GM23338 (cell line): ENCODE measurements around the gene KRTAP2-2.
"Not testable (repeated sequence)": the region's sequence is repeated elsewhere in the genome, so short reads cannot be mapped to it uniquely, and the experiment has no call there.

ENCODE experiments used
- CREB1 ChIP-seq: fragments of 250-450 bp; sonication (Bioruptor Pico); IDR thresholded peaks from 2 replicates; pipeline ENCODE4 v1.5.0; 2020; ENCODE audit warnings: low read depth, mild to moderate bottlenecking, moderate library complexity
- EZH2 ChIP-seq: fragments of 200-600 bp; sonication (generic); IDR thresholded peaks from one replicate; pipeline ENCODE4 v1.8.0; 2017; ENCODE audit warnings: antibody characterized with exemption, mild to moderate bottlenecking, low read depth; ENCODE audit not compliant: unreplicated experiment
- EZH2phosphoT487 ChIP-seq: fragments of 200-600 bp; sonication (generic); IDR thresholded peaks from one replicate; pipeline ENCODE4 v1.8.1; 2018; ENCODE audit warnings: antibody characterized with exemption; ENCODE audit not compliant: unreplicated experiment
- JUNB ChIP-seq: IDR thresholded peaks from one replicate; pipeline ENCODE4 v1.6.1; 2016; ENCODE audit warnings: antibody characterized with exemption; ENCODE audit not compliant: unreplicated experiment
- NANOG ChIP-seq: IDR thresholded peaks from 2 replicates; pipeline ENCODE4 v1.6.1; 2016; ENCODE audit warnings: antibody characterized with exemption, borderline replicate concordance
- POLR2AphosphoS5 ChIP-seq: IDR thresholded peaks from 2 replicates; pipeline ENCODE4 v1.6.1; 2016; ENCODE audit warnings: antibody characterized with exemption, low read depth
- ZNF114 ChIP-seq: fragments of 250-450 bp; sonication (Bioruptor Pico); IDR thresholded peaks from 2 replicates; pipeline ENCODE4 v1.5.0; 2020; ENCODE audit warnings: mild to moderate bottlenecking, moderate library complexity
- TF ChIP-seq, protein P1 (sequence below): IDR thresholded peaks from 2 replicates; pipeline ENCODE4 v1.6.1; 2016; ENCODE audit warnings: antibody characterized with exemption
- TF ChIP-seq, protein P2 (sequence below), 2 experiments: fragments of 200-600 bp in 1 of 2; sonication (generic) in 1 of 2; conservative IDR thresholded peaks; 2 replicates each; pipeline versions ENCODE4 v1.5.1 to v1.6.1; 2016 to 2017; ENCODE audit warnings: antibody characterized with exemption in 2 of 2, low read depth in 2 of 2, mild to moderate bottlenecking in 2 of 2, moderate library complexity in 1 of 2
- TF ChIP-seq, protein P3 (sequence below): IDR thresholded peaks from one replicate; pipeline ENCODE4 v1.6.1; 2018; ENCODE audit warnings: antibody characterized with exemption; ENCODE audit not compliant: unreplicated experiment
- TF ChIP-seq, protein P4 (sequence below): fragments of 250-450 bp; sonication (Bioruptor Pico); IDR thresholded peaks from 2 replicates; pipeline ENCODE4 v1.5.0; 2020; ENCODE audit warnings: mild to moderate bottlenecking, moderate library complexity

DNA sequence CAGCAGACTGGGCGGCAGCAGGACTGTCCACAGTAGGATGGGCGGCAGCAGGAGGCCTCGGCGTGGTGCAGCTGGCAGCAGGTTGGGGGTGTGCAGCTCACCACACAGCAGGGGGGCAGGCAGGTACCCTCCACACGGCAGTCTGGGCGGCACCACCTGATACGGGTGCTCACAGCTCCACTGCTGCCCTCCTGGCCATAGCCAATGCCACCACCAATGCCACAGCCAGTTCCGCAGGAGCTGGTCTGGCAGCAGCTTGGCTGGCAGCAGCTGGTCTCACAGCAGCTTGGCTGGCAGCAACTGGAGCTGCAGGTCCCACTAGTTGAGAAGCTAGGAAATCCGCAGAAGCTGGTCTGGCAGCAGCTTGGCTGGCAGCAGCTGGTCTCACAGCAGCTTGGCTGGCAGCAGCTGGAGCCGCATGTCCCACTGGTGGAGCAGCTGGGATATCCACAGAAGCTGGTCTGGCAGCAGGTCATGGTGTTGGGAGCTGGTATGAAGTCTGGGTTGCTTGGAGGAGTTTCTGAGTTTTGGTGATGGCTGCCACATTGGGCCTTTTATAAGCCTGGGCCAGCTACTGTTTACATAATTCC is 20.6 kb downstream of the KRTAP2-2 start, which contains the start of gene KRTAP1-3:
- not testable (repeated sequence) for TF ChIP-seq CREB1; EZH2; EZH2phosphoT487; POLR2AphosphoS5; JUNB; ZNF114 (CRISPR knock-in tag); NANOG
- TF ChIP-seq, protein P1, sequence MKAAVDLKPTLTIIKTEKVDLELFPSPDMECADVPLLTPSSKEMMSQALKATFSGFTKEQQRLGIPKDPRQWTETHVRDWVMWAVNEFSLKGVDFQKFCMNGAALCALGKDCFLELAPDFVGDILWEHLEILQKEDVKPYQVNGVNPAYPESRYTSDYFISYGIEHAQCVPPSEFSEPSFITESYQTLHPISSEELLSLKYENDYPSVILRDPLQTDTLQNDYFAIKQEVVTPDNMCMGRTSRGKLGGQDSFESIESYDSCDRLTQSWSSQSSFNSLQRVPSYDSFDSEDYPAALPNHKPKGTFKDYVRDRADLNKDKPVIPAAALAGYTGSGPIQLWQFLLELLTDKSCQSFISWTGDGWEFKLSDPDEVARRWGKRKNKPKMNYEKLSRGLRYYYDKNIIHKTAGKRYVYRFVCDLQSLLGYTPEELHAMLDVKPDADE = not testable (repeated sequence)
- TF ChIP-seq, protein P2, sequence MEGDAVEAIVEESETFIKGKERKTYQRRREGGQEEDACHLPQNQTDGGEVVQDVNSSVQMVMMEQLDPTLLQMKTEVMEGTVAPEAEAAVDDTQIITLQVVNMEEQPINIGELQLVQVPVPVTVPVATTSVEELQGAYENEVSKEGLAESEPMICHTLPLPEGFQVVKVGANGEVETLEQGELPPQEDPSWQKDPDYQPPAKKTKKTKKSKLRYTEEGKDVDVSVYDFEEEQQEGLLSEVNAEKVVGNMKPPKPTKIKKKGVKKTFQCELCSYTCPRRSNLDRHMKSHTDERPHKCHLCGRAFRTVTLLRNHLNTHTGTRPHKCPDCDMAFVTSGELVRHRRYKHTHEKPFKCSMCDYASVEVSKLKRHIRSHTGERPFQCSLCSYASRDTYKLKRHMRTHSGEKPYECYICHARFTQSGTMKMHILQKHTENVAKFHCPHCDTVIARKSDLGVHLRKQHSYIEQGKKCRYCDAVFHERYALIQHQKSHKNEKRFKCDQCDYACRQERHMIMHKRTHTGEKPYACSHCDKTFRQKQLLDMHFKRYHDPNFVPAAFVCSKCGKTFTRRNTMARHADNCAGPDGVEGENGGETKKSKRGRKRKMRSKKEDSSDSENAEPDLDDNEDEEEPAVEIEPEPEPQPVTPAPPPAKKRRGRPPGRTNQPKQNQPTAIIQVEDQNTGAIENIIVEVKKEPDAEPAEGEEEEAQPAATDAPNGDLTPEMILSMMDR (conservative IDR thresholded peaks at IDR 0.05; ENCODE audit: low read depth in 2 of 2) = not testable (repeated sequence)
- TF ChIP-seq, protein P3, sequence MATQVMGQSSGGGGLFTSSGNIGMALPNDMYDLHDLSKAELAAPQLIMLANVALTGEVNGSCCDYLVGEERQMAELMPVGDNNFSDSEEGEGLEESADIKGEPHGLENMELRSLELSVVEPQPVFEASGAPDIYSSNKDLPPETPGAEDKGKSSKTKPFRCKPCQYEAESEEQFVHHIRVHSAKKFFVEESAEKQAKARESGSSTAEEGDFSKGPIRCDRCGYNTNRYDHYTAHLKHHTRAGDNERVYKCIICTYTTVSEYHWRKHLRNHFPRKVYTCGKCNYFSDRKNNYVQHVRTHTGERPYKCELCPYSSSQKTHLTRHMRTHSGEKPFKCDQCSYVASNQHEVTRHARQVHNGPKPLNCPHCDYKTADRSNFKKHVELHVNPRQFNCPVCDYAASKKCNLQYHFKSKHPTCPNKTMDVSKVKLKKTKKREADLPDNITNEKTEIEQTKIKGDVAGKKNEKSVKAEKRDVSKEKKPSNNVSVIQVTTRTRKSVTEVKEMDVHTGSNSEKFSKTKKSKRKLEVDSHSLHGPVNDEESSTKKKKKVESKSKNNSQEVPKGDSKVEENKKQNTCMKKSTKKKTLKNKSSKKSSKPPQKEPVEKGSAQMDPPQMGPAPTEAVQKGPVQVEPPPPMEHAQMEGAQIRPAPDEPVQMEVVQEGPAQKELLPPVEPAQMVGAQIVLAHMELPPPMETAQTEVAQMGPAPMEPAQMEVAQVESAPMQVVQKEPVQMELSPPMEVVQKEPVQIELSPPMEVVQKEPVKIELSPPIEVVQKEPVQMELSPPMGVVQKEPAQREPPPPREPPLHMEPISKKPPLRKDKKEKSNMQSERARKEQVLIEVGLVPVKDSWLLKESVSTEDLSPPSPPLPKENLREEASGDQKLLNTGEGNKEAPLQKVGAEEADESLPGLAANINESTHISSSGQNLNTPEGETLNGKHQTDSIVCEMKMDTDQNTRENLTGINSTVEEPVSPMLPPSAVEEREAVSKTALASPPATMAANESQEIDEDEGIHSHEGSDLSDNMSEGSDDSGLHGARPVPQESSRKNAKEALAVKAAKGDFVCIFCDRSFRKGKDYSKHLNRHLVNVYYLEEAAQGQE = not testable (repeated sequence)
- TF ChIP-seq, protein P4, sequence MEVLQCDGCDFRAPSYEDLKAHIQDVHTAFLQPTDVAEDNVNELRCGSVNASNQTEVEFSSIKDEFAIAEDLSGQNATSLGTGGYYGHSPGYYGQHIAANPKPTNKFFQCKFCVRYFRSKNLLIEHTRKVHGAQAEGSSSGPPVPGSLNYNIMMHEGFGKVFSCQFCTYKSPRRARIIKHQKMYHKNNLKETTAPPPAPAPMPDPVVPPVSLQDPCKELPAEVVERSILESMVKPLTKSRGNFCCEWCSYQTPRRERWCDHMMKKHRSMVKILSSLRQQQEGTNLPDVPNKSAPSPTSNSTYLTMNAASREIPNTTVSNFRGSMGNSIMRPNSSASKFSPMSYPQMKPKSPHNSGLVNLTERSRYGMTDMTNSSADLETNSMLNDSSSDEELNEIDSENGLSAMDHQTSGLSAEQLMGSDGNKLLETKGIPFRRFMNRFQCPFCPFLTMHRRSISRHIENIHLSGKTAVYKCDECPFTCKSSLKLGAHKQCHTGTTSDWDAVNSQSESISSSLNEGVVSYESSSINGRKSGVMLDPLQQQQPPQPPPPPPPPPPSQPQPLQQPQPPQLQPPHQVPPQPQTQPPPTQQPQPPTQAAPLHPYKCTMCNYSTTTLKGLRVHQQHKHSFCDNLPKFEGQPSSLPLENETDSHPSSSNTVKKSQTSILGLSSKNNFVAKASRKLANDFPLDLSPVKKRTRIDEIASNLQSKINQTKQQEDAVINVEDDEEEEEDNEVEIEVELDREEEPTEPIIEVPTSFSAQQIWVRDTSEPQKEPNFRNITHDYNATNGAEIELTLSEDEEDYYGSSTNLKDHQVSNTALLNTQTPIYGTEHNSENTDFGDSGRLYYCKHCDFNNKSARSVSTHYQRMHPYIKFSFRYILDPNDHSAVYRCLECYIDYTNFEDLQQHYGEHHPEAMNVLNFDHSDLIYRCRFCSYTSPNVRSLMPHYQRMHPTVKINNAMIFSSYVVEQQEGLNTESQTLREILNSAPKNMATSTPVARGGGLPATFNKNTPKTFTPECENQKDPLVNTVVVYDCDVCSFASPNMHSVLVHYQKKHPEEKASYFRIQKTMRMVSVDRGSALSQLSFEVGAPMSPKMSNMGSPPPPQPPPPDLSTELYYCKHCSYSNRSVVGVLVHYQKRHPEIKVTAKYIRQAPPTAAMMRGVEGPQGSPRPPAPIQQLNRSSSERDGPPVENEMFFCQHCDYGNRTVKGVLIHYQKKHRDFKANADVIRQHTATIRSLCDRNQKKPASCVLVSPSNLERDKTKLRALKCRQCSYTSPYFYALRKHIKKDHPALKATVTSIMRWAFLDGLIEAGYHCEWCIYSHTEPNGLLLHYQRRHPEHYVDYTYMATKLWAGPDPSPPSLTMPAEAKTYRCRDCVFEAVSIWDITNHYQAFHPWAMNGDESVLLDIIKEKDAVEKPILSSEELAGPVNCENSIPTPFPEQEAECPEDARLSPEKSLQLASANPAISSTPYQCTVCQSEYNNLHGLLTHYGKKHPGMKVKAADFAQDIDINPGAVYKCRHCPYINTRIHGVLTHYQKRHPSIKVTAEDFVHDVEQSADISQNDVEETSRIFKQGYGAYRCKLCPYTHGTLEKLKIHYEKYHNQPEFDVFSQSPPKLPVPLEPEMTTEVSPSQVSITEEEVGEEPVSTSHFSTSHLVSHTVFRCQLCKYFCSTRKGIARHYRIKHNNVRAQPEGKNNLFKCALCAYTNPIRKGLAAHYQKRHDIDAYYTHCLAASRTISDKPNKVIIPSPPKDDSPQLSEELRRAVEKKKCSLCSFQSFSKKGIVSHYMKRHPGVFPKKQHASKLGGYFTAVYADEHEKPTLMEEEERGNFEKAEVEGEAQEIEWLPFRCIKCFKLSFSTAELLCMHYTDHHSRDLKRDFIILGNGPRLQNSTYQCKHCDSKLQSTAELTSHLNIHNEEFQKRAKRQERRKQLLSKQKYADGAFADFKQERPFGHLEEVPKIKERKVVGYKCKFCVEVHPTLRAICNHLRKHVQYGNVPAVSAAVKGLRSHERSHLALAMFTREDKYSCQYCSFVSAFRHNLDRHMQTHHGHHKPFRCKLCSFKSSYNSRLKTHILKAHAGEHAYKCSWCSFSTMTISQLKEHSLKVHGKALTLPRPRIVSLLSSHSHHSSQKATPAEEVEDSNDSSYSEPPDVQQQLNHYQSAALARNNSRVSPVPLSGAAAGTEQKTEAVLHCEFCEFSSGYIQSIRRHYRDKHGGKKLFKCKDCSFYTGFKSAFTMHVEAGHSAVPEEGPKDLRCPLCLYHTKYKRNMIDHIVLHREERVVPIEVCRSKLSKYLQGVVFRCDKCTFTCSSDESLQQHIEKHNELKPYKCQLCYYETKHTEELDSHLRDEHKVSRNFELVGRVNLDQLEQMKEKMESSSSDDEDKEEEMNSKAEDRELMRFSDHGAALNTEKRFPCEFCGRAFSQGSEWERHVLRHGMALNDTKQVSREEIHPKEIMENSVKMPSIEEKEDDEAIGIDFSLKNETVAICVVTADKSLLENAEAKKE (CRISPR knock-in tag) = not testable (repeated sequence)
